ENCODE results near the gene SLC25A23.

GRCh38 chr19:6396305-6396704 is 63.3 kb downstream of the SLC25A23 start:
- TF ChIP-seq POLR2A (IDR thresholded peaks at IDR 0.05) (no peak), CTCF (IDR thresholded peaks at IDR 0.05) (no peak)
